ENCODE measurements around the gene PDE1C.

PDE1C gene

GRCh38 chr7:31887006-31887405 is 183.2 kb downstream of the PDE1C start:
- DNase-seq (ENCODE audit: low spot score), result no peak
- in situ Hi-C loops (cut with MboI; ENCODE audit: low sequenced_read_pairs, unreplicated experiment), result no loop called here
- TF ChIP-seq CTCF (IDR thresholded peaks at IDR 0.05; ENCODE audit: borderline replicate concordance, control extremely low read depth, extremely low read depth, insufficient read depth, missing control alignments), result no peak

- TF ChIP-seq CTCF (IDR thresholded peaks at IDR 0.05; ENCODE audit: borderline replicate concordance, control extremely low read depth, extremely low read depth, insufficient read depth, missing control alignments), result no peak
- in situ Hi-C loops (cut with MboI; ENCODE audit: low sequenced_read_pairs, unreplicated experiment), result no loop called here
- DNase-seq (ENCODE audit: low spot score), result no peak
Measured at GRCh38 chr7:31885171-31885570, 185.0 kb downstream of the PDE1C start.

- in situ Hi-C loops (cut with MboI; ENCODE audit: low sequenced_read_pairs, unreplicated experiment), result no loop called here
- peak; percentile 11 for DNase-seq (ENCODE audit: low spot score)
- TF ChIP-seq CTCF (IDR thresholded peaks at IDR 0.05; ENCODE audit: borderline replicate concordance, control extremely low read depth, extremely low read depth, insufficient read depth, missing control alignments), result no peak
Measured at GRCh38 chr7:31883761-31884164, 186.4 kb downstream of the PDE1C start.

- no peak for TF ChIP-seq CTCF (IDR thresholded peaks at IDR 0.05; ENCODE audit: borderline replicate concordance, control extremely low read depth, extremely low read depth, insufficient read depth, missing control alignments)
- no peak for DNase-seq (ENCODE audit: low spot score)
- in situ Hi-C loops (cut with MboI; ENCODE audit: low sequenced_read_pairs, unreplicated experiment), result no loop called here
Measured at GRCh38 chr7:31882187-31882586, 188.0 kb downstream of the PDE1C start.

- in situ Hi-C loops (cut with MboI; ENCODE audit: low sequenced_read_pairs, unreplicated experiment), result no loop called here
- no peak for DNase-seq (ENCODE audit: low spot score)
- no peak for TF ChIP-seq CTCF (IDR thresholded peaks at IDR 0.05; ENCODE audit: borderline replicate concordance, control extremely low read depth, extremely low read depth, insufficient read depth, missing control alignments)
Measured at GRCh38 chr7:31878875-31879274, 191.3 kb downstream of the PDE1C start.

- TF ChIP-seq CTCF (IDR thresholded peaks at IDR 0.05; ENCODE audit: borderline replicate concordance, control extremely low read depth, extremely low read depth, insufficient read depth, missing control alignments), result no peak
- DNase-seq (ENCODE audit: low spot score), result no peak
- in situ Hi-C loops (cut with MboI; ENCODE audit: low sequenced_read_pairs, unreplicated experiment), result no loop called here
Measured at GRCh38 chr7:31875424-31875823, 194.8 kb downstream of the PDE1C start.

All from GM13976 (cell line).